NCI-H226 (cell line): Measurements from ENCODE around the gene SENP8.

ENCODE experiments used
- DNase-seq: peaks from one replicate; pipeline ENCODE4 v3.0.0-alpha.2; 2015

SENP8 gene

DNA sequence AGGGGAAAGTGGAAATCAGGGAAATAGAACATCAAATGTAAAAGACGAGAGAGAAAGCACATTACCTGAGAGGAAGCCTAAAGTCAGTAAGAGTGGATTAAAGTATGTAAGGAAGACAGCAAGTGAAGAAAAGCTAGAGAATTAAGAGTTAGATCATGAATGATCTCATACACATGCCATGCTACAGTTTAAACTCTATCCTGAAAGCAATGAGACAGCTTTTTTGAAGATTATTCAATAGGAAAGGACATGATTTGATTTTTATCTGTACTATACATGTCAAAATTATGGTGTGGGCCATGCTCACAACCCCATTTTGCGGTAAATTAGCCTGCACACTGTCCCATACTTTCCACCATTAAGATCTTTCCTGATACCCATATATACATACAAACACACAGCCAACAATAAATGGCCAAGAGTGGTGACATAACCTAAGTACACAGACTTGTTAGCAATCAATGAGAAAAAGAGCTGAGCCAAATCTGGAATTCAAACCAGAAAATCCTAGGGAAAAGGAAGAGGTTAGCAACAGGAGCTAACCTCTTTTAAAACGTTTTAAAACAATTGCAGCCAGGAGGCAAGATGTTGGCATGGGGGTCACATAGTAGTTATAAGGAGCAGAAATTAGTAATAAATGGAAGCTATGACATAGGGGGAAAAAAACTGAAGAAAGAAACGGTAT is 4.7 kb upstream of the SENP8 start:
- DNase-seq, result no peak

DNA sequence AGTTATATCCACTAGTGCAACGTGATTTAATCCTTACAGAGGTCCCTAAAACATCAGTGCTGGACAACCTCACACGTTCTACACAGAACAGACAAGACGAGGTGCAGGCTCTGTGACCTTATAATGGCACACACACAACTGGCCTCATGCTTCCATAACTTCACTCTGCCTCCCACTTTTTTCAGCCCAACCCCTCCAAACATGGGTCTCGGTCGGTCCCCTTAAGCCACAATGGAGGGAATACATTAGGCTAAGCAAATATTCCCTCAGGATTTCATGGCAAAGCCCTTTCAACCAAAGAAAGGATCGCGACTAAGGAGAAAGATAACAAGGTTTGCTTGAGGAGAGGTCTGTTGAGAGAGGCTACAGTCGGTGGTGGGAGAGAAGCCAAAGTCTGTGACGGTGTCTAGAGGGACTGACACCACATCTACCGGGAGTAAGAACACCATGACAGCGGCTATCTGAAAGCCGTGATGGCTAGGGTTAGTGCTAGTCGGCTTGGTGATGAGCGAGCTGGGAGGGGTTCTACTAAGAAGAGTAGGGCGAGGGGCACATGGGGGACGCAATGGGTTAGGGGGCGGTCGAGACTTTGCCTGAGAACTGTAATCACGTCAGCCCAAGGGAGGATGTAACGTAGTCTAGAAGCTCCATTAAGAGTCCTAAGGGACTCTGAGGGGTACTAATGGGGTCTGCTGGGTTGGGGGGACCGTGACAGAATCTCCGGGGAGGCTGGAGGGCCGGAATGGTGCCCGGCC is 1.3 kb upstream of the SENP8 start:
- DNase-seq, result no peak

DNA sequence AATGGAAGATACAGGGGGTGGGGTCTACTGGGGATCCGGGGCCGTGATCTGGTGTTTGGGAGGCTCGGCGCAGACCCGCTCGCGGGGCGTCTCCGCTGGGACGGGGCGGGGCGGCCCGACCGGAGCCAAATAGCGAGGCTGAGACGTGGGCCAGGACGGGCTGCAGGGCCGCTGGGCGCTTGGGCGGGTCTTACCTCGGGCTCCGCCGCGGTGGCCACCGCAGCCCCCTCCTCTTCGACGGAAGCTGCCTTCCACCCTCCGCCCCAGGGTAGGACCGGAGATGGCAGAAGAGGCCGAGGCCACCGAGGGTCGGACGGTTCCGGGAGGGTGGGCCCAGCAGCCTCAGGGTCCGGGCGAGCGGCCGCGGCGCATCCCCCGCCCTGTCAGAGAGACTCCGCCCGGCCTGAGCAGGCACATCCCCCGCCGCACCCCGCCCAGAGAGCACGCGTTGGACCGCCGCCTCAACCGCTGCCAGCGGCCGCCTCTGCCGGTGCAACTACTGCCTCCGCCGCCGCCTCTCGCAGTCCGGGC is 652 bp upstream of the SENP8 start:
- DNase-seq, result peak; percentile 81

DNA sequence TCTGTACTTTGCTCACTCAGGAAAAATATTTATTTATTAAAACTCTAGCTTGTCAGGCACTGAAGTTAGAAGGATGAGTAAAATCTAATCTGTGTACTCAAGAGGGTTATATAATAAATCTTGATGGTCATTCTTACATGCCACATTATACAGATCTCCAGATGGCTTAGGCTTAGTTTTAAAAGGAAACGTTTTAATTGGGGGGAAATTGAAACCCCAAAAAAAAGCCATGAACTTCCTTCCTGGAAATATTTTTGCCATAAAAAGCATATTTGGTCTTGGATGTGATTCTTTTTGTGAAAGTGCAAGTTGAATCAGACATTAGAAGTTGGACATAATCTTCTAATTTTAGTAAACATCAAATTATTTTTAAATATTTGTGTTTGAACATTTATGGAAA is 6.0 kb downstream of the SENP8 start:
- no peak for DNase-seq

DNA sequence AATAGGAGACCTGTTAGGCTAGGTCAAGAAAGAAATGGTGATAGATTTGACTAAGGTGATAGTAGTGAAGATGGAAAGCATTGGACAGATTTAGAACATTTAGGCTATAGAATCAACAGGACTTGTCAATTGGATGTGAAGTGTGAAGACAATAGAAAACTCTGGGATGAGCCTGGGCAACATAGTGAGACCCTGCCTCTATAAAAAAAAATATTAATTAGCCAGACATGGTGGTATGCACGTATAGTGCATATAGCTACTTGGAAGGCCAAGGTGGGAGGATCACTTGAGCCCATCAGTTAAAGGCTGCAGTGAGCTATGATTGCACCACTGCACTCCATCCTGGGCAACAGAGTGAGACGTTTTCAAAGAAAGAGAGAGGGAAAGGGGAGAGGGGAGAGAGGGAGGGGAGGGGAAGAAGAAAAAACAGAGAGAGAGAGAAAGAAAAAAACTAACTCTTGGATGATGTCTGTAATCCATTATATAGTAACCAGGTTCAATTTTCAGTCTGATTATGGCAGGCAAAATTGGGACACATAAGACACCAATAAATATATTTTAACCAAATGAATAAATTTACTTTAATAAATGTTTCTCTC is 9.6 kb downstream of the SENP8 start:
- DNase-seq, result no peak

DNA sequence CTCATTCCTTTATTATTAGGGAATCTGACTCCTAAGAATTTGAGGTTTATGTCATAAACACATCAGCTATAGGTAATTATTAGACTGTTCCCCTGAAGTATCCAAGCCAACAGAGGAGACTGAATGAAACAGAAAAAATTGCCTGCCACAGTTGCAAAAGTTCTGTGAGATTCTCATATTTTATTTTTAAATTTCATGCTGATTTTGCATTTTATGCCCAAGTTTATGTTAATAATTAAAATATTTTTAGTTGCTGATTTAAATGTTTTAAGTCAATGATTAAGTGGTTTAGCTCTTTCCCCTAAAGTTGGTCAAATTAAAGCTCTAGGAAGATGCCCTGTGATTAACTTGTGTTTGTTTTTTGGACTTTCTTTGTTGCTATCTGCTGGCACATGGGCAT is 10.2 kb downstream of the SENP8 start:
- no peak for DNase-seq

DNA sequence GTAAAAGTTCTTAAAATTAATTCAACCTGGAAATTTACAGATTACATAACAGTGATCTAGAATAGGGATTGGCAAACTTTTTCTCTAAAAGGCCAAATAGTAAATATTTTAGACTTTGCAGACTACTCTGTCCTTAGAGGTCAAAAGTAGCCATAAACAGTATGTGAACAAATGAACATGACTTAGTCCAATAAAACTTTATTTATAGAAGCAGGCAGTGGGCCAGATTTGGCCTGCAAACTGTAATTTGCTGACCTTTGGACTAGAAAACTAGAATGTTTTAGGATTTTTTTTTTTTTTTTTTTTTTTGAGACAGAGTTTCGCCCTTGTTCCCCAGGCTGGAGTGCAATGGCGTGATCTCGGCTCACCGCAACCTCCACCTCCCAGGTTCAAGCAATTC is 12.1 kb downstream of the SENP8 start:
- DNase-seq, result no peak

DNA sequence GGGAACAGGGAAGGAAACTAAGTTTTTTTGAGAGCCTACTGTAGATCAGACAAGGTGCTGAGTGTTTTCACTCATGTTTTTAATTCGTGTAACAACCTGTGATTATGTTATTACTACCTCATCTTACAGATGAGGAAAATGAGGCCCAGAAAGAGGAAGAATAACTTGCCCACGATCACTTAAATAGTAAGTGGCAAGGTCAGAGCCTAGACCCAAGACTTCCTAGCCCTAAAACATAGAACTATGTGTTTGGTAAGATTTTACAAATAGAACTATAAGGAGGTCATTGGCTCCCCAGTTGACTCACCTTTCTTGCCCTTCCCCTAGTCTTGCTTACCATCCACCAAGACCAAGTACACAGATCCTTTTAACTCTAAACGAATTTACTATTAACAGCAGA is 13.7 kb downstream of the SENP8 start:
- DNase-seq, result no peak

DNA sequence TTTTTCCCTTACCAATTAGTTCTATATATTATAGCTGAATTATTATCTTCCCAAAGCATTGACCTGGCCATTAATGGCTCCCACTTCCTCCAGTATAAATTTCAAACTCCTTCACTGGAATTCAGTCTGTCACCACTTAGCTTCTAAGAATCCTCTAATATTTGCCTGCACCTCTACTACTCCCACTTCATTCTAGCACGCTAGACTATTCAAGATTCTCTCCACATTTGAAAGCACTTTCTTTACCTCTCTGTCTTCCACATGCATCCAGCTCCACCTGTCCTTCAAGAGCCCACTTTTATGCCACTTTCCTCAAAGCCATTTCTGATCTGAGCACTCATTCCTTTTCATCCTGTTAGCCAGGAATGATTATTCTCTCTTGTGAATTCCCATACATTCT is 15.0 kb downstream of the SENP8 start:
- no peak for DNase-seq

DNA sequence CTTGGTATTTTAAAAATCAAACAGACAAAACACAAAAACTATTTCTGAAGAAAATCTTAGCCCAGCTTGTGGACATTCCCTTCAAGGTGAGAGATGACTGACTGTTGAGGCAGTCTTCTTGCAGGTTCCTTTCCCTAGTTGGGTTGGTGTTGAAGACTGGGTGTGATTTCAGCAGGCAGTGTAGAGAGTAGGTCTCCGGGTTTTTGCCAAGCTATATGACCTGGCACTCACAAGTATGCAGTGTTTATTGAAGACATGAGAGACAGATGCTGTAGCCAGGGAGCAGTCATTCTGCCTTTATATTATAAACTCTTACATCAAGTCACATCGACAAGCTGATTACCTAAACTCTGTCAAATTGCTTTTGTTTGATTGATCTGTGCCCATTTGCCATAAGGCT is 17.5 kb downstream of the SENP8 start:
- DNase-seq, result no peak

DNA sequence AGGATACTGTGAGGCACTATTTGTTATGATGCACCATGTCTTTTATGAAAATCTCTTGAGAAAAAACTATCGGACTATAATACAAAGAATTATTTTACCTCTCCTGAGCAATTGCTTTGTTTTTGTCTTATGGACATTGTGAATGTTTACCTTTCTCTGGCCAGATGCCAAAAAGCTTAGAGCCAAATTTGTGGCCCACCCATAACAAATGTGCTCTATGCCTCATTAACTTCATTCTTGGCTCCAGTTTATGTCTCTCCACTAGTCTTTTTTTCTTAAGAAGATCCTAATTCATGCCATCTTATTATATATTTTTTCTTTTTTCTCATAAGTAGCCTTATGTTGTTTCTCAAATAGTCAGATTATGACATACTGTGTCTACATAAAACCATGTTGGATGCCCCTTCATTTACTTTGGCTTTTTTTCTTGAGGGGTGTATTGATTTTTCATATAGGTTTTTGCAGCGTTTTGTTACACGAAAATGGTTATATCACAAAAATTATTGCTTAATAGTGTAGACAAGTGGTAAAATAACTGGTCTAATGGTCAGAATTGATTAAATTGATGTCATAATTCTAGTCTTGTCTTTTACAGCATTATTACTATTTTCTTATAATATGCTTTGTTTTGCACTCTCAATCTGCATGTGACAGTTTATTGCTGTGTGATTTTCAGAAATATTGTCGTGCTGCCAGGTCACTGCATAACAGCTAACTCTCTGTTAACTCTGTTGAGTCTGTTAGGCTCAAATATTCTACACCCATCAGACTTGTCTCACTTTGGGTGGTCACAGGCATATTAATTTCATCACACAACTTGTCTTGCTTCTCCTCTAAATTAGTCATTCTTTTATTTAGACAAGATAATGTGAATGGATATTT is 18.2 kb downstream of the SENP8 start:
- no peak for DNase-seq

DNA sequence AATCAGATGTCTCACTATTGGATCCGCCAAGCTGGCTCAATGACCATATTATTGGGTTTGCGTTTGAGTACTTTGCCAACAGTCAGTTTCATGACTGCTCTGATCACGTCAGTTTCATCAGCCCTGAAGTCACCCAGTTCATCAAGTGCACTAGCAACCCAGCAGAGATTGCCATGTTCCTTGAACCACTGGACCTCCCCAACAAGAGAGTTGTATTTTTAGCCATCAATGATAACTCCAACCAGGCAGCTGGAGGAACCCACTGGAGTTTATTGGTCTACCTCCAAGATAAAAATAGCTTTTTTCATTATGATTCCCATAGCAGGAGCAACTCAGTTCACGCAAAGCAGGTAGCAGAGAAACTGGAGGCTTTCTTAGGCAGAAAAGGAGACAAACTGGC is 21.5 kb downstream of the SENP8 start:
- DNase-seq, result no peak

DNA sequence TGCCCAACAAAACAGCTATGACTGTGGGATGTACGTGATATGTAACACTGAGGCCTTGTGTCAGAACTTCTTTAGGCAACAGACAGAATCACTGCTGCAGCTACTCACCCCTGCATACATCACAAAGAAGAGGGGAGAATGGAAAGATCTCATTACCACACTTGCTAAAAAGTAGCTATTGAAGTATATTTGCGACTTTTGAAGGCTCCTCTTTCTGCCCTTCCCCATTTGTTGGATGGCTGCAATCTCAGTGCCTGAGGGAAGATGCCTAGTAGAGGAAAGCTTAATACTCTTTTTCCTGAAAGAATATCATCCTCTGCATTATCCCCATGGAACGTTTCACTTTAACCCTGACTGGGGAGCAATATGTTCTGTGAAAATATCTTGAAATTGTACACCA is 21.9 kb downstream of the SENP8 start:
- no peak for DNase-seq

DNA sequence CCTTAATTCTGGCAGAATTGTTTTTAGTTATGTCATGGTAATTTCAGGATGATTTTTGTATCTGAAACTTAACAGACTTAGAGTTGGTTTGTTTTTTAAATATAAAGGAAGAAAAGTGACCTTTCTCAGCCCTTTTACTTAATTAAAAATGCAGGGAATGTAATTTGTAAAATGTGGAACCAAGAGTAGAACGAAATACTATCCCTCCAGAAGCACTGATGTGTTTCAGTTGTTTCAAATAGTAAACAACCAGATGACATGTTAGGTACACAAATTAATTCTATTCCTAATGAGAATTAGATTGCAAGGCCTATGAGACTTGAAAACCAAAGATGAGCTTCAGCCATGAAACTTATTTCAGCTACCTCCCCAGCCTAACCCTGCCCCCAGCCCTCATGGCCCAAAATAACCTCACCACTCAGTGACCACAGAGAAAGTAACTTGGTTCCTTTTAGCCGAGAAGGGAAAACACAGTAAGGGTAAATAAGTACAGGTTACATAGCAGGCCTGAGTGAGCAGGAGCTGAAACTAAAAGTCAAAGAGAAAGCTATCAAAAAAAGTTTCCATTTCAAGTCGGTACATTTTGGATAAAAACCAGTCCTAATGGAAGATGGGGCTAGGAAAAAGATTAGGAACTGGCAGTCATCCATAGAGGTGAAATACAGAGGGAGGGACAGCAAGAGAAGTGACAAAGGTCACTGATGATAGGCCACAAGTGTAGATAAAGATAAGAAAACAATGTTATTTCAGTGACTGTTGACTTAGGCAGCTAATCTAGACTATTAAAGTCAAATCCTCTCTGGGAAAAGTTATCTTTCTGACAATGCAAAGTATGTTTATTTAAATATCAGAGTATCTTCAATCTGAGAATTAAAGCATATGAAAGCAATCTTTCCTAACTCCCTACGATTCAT is 23.2 kb downstream of the SENP8 start:
- peak; percentile 31 for DNase-seq

DNA sequence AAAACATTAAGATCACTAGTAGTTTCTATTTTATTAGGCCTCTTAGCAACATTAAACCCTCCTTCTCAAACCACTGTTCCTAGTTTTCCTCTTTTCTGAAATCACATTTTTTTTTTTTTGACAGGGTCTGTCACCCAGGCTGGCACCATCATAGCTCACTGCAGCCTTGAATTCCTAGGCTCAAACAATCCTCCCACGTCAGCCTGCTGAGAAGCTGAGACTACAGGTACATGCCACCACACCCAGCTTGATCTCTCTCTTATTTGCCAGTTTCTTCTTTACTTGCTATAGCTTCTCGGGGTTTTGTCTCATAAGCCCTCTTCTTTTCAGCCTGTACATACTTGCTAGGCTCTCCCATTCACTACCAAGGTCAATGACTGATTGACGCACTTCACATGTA is 28.0 kb downstream of the SENP8 start:
- DNase-seq, result no peak

DNA sequence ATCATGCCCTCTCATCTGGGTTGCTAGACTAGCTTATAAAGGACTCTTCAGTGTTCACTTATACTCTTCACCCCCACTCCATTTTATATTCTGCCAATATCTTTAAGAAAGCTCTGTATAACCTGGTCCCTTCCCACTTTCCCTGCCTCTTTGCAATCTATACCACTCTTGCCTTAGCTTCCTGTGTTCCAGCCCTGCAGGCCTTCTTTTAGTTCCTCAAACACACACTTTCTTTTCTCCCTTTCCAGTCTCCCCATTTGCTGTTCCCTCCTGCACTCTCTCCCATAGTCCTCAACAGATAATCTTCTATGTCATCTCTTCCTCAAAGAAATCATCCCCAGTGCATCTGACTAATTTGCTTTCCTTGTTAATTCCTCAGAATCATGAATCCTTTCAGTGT is 28.7 kb downstream of the SENP8 start:
- no peak for DNase-seq

DNA sequence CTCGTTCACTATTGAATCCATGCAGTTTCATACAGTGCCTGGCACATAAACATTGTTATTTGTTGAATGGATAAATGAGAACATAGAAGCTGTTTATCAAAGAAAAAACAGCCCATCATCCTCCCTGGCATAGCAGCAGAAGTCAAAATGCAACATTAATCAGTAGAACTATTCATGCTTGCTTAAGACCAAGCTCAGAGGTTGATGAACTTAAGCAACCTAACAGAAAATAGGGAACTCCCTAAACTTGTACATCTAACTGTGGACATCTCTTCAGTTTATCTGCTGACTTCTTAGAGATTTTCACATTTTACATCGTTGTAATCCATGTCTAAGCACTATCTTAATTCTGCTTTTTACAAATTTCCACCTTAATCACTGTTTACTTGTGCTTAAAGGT is 29.2 kb downstream of the SENP8 start:
- no peak for DNase-seq

DNA sequence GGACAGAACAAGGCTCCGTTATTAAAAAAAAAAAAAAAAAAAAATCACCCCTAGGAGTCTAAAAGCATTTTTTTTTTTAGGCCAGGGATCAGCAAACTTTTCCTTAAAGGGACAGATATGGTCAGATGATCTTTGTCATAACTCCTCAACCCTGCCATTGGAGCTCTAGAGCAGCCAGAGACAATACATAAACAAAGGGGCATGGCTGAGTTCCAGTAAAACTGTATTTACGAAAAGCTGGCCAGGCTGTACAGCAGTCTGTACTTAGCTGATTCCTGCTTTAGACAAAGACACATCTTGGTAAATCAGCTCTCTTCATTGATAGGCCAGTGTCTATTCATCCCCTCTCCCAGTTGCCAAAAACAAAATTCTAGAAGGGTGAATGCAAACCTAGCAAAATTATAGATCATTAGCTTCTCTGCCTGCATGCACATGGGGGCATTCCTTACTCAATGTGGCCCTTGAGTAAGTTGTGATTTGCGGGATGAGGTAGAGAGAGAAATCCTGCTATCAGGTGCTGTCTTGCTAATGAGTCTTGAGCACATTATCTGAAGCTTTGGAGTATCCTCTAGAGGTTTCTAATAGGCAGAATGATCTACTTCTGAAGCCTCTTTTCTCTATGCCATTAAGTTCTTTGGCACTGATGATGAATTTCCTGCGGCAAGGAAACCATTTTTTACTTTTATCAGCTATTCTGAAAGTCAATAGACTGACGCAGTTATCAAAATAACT is 35.2 kb downstream of the SENP8 start:
- DNase-seq, result no peak

DNA sequence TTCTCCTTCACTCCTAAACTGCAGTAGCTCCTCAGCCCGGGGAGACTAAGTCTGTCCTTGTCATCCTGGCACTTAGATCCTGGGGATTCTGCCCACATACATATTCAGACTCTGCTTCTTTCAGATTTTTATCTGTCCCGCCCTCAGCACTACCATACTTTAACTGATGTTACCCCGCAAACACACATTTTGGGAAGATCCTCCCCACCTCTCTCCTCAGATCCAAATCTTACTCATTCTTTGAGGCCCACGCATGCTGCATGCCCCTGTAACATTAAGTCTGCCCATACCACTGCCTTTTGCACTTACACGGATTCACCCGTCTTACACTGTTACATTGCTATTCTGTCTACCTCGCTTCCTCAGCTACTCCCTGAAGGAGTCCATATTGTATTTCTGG is 36.1 kb downstream of the SENP8 start:
- no peak for DNase-seq

DNA sequence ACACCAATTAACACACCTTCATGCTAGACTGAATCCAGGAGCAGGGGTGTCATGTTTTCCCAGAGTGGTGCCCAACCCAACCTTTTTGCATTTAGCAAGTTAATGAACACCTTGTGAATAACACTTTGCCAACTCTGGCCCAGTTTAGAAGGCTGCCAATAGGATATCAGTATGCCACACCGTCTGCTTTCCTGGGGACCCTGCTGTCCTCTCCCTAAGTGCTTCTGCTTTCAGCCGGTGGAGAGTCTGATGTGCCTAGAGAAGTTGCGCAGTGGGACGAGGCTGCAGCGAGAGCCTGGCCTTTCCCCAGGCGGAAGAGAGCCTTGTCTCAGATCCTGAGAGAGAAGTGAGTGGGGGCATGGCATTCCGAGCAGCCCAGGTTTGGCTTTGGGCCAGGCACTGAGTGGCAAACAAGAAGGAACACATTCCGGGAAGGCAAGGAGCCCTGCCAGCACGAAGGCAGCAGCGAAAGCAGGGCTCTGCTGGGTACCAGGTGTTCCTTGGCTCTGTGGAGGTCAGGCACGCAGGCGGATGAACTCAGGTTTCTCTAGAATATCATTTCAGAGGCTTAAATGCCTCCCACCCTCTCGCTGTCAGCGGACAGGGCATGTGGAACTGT is 36.9 kb downstream of the SENP8 start:
- no peak for DNase-seq
